LNCaP clone FGC (cell line): ENCODE data around the gene TSHZ2.

Experiments used
- DNase-seq: peaks from one replicate; pipeline ENCODE4 v3.0.0-alpha.2; 2011; ENCODE audit warnings: low read depth
- H3K4me3 ChIP-seq: 2 replicates; pipeline ENCODE4 v1.5.1; 2011; ENCODE audit warnings: mild to moderate bottlenecking, low read depth, low read length, control low read depth
- TF ChIP-seq, protein P1 (sequence below): IDR thresholded peaks from 2 replicates; pipeline ENCODE4 v1.5.1; 2012; ENCODE audit warnings: mild to moderate bottlenecking; ENCODE audit not compliant: control insufficient read depth, insufficient read depth; ENCODE audit errors: extremely low read depth

TSHZ2 gene

DNA sequence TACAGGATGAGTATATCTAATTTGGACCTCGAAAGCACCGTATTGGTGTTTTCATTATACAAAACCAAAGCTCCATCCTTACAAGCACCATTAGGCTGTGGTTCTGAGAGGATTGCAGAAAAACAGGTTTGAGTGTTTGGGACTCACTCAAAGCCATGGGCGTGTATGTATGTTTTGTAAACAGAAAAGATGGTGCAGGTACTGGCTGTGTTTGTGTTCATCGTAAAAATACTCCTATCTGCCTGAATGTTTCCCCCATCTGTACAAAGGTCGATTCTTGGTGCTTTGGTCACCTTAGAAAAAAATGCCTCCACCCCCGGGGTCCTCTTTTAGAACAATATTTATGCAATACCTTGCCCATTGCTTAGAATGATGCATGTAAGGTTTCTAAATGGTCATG lies 286.6 kb downstream of the TSHZ2 start:
- peak; percentile 78 for DNase-seq
- H3K4me3 ChIP-seq = no peak overlapping the region
- TF ChIP-seq, protein P1, sequence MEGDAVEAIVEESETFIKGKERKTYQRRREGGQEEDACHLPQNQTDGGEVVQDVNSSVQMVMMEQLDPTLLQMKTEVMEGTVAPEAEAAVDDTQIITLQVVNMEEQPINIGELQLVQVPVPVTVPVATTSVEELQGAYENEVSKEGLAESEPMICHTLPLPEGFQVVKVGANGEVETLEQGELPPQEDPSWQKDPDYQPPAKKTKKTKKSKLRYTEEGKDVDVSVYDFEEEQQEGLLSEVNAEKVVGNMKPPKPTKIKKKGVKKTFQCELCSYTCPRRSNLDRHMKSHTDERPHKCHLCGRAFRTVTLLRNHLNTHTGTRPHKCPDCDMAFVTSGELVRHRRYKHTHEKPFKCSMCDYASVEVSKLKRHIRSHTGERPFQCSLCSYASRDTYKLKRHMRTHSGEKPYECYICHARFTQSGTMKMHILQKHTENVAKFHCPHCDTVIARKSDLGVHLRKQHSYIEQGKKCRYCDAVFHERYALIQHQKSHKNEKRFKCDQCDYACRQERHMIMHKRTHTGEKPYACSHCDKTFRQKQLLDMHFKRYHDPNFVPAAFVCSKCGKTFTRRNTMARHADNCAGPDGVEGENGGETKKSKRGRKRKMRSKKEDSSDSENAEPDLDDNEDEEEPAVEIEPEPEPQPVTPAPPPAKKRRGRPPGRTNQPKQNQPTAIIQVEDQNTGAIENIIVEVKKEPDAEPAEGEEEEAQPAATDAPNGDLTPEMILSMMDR = no peak

GRCh38 chr20:53260168-53260567 lies 288.0 kb downstream of the TSHZ2 start:
- no peak overlapping the region for H3K4me3 ChIP-seq
- no peak for DNase-seq
- TF ChIP-seq, protein P1 = no peak

DNA sequence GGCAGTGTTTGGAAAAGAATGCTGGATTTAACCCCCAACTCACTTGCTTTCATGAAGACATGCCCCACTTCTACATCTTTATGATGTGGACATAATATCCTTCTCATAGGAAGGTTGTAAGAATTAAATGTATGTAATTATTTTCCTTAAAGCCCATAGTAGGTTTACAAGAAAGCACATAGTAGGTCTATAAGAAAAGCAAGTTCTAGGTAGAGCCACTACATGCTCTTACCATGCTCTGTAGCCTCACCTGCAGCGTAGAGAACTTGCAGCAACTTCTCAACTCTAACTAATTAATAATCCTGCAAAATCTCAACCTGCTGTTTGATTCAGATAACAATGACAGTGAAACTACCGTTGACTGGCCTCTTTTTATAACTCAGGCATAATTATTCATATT lies 288.4 kb downstream of the TSHZ2 start:
- DNase-seq = no peak
- H3K4me3 ChIP-seq = no peak overlapping the region
- TF ChIP-seq, protein P1 = no peak

- DNase-seq = no peak
- H3K4me3 ChIP-seq = no peak overlapping the region
- TF ChIP-seq, protein P1 = no peak
Observed at GRCh38 chr20:53262365-53262764, 290.2 kb downstream of the TSHZ2 start.

GRCh38 chr20:53263554-53264438 lies 291.6 kb downstream of the TSHZ2 start:
- H3K4me3 ChIP-seq = no peak overlapping the region
- TF ChIP-seq, protein P1 = no peak
- DNase-seq = no peak

- H3K4me3 ChIP-seq = no peak overlapping the region
- no peak for DNase-seq
- TF ChIP-seq, protein P1 = no peak
Observed at GRCh38 chr20:53264604-53265003, 292.4 kb downstream of the TSHZ2 start.
